ENCODE results near the gene TMCO4. TPM values are rescaled to one million over a fixed set of nuclear protein-coding genes. Genes with fewer than 3 reads are reported as not detected.

The TMCO4 gene
- total and polyA plus RNA-seq, 8 donors: 12.6 to 25.1 (median 17.3) TPM

DNA sequence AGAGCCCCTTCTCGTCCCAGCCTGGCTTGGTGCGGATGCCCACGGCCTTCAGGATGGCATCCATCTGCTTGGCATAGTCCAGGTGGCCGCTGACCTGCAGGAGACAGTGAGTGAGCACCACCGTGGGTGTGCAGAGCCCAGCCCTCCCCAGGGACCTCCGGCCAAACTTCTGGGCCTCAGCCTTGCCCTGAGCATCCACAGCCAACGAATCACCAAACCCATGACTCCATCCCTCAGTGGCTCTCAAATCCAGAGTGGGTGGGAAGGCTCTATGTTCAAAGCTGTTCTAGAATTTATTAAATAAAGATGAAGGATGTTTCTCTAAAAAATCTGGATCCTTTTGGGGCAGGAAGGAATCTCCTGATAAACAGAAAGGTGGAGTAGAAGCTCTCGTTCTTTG, 116.4 kb downstream of the TMCO4 start:
- H3K4me3 ChIP-seq: no peak overlapping the region
- DNase-seq: no peak
- no peak for ATAC-seq
- H3K36me3 ChIP-seq: no peaks in the 10 kb centered on the region
- TF ChIP-seq, protein P1, sequence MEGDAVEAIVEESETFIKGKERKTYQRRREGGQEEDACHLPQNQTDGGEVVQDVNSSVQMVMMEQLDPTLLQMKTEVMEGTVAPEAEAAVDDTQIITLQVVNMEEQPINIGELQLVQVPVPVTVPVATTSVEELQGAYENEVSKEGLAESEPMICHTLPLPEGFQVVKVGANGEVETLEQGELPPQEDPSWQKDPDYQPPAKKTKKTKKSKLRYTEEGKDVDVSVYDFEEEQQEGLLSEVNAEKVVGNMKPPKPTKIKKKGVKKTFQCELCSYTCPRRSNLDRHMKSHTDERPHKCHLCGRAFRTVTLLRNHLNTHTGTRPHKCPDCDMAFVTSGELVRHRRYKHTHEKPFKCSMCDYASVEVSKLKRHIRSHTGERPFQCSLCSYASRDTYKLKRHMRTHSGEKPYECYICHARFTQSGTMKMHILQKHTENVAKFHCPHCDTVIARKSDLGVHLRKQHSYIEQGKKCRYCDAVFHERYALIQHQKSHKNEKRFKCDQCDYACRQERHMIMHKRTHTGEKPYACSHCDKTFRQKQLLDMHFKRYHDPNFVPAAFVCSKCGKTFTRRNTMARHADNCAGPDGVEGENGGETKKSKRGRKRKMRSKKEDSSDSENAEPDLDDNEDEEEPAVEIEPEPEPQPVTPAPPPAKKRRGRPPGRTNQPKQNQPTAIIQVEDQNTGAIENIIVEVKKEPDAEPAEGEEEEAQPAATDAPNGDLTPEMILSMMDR (IDR thresholded peaks at IDR 0.05): no peak
- WGBS, 2 donors: 88 to 95% methylated on average over 8 of the region's 8 CpGs
- FAIRE-seq: no peak
- H3K4me1 ChIP-seq: no peaks in the 10 kb centered on the region
- no peaks in the 10 kb centered on the region for H3K9me3 ChIP-seq
- no peak overlapping the region for H3K27ac ChIP-seq
- intact Hi-C loops (cut with DNase I): no loop called here
- H3K27me3 ChIP-seq: no peaks in the 10 kb centered on the region

DNA sequence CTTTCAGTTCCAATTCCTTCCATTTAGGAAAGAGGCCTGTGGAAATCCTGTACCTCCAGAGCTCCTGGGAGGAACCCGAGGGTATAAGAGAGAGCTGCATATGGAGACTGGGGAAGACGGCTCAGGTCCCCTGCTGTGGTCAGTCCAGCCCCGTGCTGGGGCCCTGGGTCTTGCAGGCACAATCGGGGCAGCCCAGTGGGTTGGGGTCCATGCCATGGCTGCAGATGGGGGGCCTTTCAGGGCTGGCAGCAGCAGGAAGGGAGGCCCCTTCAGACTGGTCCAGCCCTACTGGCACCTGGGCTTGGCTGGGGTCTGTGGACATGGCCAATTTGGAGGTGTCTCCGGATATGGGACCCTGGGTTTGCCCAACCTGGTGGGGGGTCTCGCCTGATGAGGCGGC, 116.8 kb downstream of the TMCO4 start:
- Histone ChIP-seq H3K27me3 (no peaks in the 10 kb centered on the region), H3K4me3 (no peak overlapping the region), H3K4me1 (no peaks in the 10 kb centered on the region), H3K36me3 (no peaks in the 10 kb centered on the region), H3K27ac (no peak overlapping the region), H3K9me3 (no peaks in the 10 kb centered on the region)
- ATAC-seq (no peak), DNase-seq (no peak), FAIRE-seq (no peak)
- TF ChIP-seq, protein P1 (IDR thresholded peaks at IDR 0.05): no peak
- intact Hi-C loops (cut with DNase I): no loop called here
- 79 to 84% methylated on average over 6 to 7 of the region's 7 CpGs for WGBS, 2 donors

- intact Hi-C loops (cut with DNase I): no loop called here
- FAIRE-seq (no peak), DNase-seq (no peak), ATAC-seq (peak in 2 of 4 donors; percentile 21 to 28)
- Histone ChIP-seq H3K27ac (no peak overlapping the region), H3K27me3 (no peaks in the 10 kb centered on the region), H3K36me3 (no peaks in the 10 kb centered on the region), H3K9me3 (no peaks in the 10 kb centered on the region), H3K4me3 (no peak overlapping the region), H3K4me1 (no peaks in the 10 kb centered on the region)
- TF ChIP-seq, protein P1 (IDR thresholded peaks at IDR 0.05): no peak
- WGBS, 2 donors: 92 to 94% methylated on average over 3 of the region's 3 CpGs
Observed at GRCh38 chr1:19682257-19682656, 117.5 kb downstream of the TMCO4 start.

DNA sequence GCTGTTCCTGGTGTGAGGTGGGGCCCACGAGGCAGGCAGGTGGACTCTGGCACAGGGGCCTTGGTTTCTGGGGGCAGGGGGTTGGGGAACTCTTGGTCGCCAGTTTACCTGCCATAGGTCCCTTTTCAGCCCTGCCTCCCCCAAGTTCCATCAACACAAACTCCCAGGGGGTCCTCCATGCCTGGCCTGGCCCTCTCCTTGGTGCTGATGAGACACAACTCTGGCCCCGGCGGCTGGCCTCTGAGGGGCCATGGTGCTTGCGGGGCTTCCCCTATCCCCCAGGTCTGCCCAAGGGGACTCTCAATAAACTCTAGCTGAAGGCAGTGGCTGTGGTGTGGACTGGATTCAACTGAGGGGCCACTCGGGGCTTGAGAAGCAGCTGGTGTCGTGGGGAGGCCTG, 119.1 kb downstream of the TMCO4 start:
- Histone ChIP-seq H3K27me3 (no peaks in the 10 kb centered on the region), H3K36me3 (no peaks in the 10 kb centered on the region), H3K9me3 (no peaks in the 10 kb centered on the region), H3K4me3 (no peak overlapping the region), H3K27ac (no peak overlapping the region), H3K4me1 (no peaks in the 10 kb centered on the region)
- no peak for FAIRE-seq
- TF ChIP-seq, protein P1 (IDR thresholded peaks at IDR 0.05): no peak
- ATAC-seq: no peak
- WGBS, 2 donors: 90 to 94% methylated on average over 7 of the region's 7 CpGs
- intact Hi-C loops (cut with DNase I): no loop called here
- DNase-seq: no peak

DNA sequence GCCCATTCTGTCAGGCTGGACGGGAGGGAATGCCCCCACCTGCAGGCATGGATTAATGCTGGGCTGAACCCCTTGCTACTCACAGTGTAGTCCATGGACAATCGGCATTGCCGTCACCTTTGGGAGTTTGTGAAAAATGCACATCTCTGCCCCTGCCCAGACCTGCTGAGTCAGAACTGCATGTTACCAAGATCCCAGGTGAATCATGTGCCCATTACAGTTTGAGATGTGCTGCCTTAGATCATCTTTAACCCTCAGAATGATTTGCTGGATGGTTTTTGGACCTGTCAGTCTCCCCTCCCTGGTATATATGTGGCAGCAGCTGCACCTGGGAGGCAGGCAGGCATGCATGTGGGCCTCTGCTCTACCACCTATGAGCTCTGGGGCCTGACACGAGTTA, 120.0 kb downstream of the TMCO4 start:
- H3K27ac ChIP-seq: no peak overlapping the region
- FAIRE-seq (no peak), DNase-seq (no peak), ATAC-seq (no peak)
- no peaks in the 10 kb centered on the region for H3K4me1 ChIP-seq
- TF ChIP-seq, protein P1 (IDR thresholded peaks at IDR 0.05): no peak
- no peaks in the 10 kb centered on the region for H3K27me3 ChIP-seq
- H3K9me3 ChIP-seq: no peaks in the 10 kb centered on the region
- H3K4me3 ChIP-seq: no peak overlapping the region
- intact Hi-C loops (cut with DNase I): no loop called here
- H3K36me3 ChIP-seq: no peaks in the 10 kb centered on the region
- 75% methylated on average over 4 of the region's 4 CpGs for WGBS, 2 donors
